Effector memory CD4-positive, alpha-beta T cell (primary cell): ENCODE results near the gene HPSE2.
A peak's percentile ranks its signal among the peaks of the same experiment; 100 is the strongest.

Experiments
- DNase-seq, 3 donors: peaks; one replicate each; pipeline ENCODE4 v3.0.0-alpha.2; 2020
- H3K27ac ChIP-seq: 2 replicates; pipeline ENCODE4 v1.7.0; 2013; ENCODE audit warnings: mild to moderate bottlenecking, low read length, moderate library complexity; ENCODE audit not compliant: insufficient read depth, poor library complexity, severe bottlenecking
- H3K27me3 ChIP-seq: replicated peaks from 2 replicates; pipeline ENCODE4 v1.7.0; 2013; ENCODE audit warnings: mild to moderate bottlenecking, low read length; ENCODE audit not compliant: insufficient read depth, control insufficient read depth, poor library complexity, severe bottlenecking
- H3K36me3 ChIP-seq: 2 replicates; pipeline ENCODE4 v1.7.0; 2013; ENCODE audit warnings: mild to moderate bottlenecking, low read length, moderate library complexity; ENCODE audit not compliant: control insufficient read depth, insufficient read depth
- H3K4me1 ChIP-seq: 2 replicates; pipeline ENCODE4 v1.7.0; 2013; ENCODE audit warnings: low read length, mild to moderate bottlenecking; ENCODE audit not compliant: control insufficient read depth, insufficient read depth, poor library complexity, severe bottlenecking
- H3K4me3 ChIP-seq: 2 replicates; pipeline ENCODE4 v1.7.0; 2013; ENCODE audit warnings: low read length, low read depth, mild to moderate bottlenecking; ENCODE audit not compliant: insufficient read depth, poor library complexity, severe bottlenecking
- H3K9me3 ChIP-seq: 2 replicates; pipeline ENCODE4 v1.7.0; 2013; ENCODE audit warnings: mild to moderate bottlenecking, low read length, moderate library complexity; ENCODE audit not compliant: control insufficient read depth

Gene HPSE2

DNA sequence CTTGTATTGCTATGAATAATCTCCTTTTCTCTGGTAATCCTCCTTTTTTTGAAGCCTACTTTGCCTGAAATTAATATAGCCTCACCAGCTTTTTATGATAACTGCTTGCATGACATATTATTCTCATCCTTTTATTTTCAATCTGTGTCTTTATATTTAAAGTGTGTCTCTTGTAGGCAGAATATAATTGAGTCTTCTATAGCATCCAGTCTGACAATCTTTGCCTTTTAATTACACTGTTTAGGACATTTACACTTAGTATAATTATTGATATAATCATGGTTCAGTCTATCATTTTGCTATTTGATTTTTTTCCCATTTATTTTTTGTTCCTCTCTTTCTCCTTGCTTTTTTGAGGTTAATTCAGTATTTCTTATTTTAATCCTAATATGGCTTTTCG, 548.0 kb downstream of the HPSE2 start:
- Histone ChIP-seq H3K27me3 (no peaks in the 10 kb centered on the region), H3K36me3 (no peaks in the 10 kb centered on the region), H3K4me3 (no peak overlapping the region), H3K27ac (no peak overlapping the region), H3K9me3 (no peaks in the 10 kb centered on the region), H3K4me1 (no peaks in the 10 kb centered on the region)
- DNase-seq: no peak

DNA sequence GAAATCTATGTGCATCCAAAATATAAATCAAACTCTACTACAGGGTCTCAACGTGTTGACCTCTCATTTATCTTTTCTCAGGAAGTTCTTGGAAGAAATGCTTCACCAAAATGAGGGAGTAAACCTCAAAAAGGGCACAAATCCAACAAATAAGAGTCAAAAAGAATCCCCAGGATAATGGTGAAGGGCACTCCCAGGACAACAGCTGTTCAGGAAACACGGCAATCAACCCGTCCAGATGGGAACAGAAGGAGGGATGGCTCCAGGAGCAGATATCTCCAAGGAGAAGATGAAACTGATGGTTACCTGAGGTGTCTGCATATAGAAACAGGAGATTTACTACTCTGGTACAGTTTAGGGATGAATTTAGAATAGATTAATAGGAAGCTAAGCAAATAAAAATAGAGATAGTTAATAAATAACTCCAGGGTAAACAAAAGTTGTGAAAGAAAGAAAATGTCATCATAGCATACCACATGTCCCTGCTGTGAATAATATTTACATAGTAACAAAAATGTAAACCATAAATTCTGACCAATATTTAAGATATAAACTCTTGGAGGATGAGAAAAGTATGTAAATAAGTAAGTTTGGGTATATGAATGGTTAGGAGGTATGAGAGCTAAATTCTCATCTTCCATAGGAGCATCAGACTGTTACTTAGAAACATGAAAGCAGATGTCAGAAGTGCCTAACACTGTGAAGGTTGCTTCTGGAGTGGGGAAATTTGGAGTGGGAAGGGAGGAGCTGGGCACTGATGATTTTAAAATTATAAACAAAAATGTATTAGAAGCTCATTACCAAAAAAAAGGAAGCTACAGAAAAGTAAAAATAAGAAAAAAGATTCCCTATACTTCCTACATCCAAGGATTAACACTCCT, 551.4 kb downstream of the HPSE2 start:
- H3K27ac ChIP-seq: no peak overlapping the region

DNA sequence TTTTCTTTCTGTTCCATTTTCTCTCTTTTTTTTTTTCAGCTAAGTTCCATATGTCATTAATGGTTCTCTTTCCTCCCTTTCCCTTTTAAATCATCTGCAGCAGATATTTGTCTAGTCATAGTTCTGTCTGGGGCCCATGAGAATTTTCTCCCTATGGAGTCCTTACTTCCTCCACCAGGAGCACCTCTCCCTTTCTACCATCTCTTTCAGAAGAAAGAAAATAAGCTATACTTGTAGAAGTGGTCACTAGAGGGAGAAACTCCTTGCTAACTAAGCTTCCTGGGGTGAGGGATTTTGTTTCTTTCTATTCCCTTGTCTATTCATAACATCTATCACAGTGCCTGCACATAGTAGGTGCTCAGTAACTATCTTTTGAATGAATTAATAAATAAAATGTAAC, 558.8 kb downstream of the HPSE2 start:
- Histone ChIP-seq H3K36me3 (no peaks in the 10 kb centered on the region), H3K27ac (no peak overlapping the region), H3K9me3 (no peaks in the 10 kb centered on the region), H3K4me3 (no peak overlapping the region), H3K27me3 (no peaks in the 10 kb centered on the region), H3K4me1 (no peaks in the 10 kb centered on the region)
- no peak for DNase-seq

More for the DNA sequence above, 551.4 kb downstream of the HPSE2 start:
- Histone ChIP-seq H3K9me3 (no peaks in the 10 kb centered on the region), H3K36me3 (no peaks in the 10 kb centered on the region), H3K4me1 (no peaks in the 10 kb centered on the region), H3K4me3 (no peak overlapping the region), H3K27me3 (no peaks in the 10 kb centered on the region)
- DNase-seq: no peak

DNA sequence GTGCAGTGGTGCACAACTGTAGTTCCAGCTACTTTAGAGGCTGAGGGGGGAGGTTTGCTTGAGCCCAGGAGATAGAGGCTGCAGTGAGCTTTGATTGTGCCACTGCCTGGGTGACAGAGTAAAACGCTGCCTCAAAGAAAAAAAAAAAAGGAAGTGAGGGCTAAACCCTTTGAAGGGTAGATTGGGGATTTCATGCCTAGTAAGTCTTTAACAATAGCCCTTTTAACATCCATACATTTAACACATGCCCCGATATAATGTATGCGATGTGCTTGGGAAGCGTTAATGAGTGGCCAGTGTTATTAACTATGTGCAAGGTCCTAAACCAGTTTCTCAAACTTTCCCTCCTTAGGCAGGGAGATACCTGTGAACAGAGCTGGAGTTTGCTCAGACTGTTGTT, 559.8 kb downstream of the HPSE2 start:
- Histone ChIP-seq H3K27ac (no peak overlapping the region), H3K9me3 (no peaks in the 10 kb centered on the region), H3K27me3 (no peaks in the 10 kb centered on the region), H3K4me3 (no peak overlapping the region), H3K4me1 (no peaks in the 10 kb centered on the region), H3K36me3 (no peaks in the 10 kb centered on the region)
- DNase-seq: no peak

DNA sequence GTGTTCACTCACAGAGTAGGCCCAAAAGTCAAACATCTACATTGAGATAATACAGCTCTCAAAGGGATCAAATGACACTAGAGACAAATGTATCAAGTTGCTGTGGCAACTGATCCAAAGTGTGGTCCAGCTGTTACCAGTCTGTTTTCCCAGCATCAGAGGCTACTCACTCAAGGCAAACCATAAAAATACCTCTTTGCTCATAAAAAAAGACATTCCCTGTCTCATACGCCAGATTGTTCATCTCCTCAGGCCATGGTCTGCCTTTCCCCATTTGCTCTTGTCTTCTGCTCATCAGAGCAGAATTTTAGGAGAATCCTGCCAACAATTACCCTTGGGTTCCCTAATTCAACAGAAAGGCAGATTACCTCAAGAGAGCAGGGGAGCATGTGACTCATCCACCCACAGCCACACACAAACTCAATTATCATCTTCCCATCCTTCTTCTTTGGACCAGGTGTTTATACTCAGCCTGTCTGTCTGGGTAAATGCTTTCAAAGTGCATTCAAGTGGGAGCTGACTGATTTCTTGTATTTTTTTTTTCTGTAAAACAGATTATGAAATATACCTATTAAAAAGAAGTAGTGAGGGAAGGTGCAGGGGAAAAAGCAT, 562.4 kb downstream of the HPSE2 start:
- Histone ChIP-seq H3K9me3 (no peaks in the 10 kb centered on the region), H3K27me3 (no peaks in the 10 kb centered on the region), H3K4me3 (no peak overlapping the region), H3K36me3 (no peaks in the 10 kb centered on the region), H3K4me1 (no peaks in the 10 kb centered on the region), H3K27ac (no peak overlapping the region)
- no peak for DNase-seq

DNA sequence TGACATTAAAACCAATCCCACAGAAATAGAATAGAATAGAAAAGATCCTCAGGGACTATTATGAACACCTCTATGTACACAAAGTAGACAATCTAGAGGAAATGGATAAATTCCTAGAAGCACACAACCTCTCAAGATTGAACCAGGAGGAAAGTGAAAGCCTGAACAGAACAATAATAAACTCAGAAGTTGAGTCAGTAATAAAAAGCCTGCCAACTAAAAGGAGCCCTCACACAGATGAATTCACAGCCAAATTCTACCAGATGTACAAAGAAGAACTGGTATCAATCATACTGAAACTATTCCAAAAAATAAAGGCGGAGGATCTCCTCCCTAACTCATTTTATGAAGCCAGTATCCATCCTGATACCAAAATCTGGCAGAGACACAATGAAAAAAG, 568.6 kb downstream of the HPSE2 start:
- Histone ChIP-seq H3K4me1 (no peaks in the 10 kb centered on the region), H3K36me3 (no peaks in the 10 kb centered on the region), H3K27ac (no peak overlapping the region), H3K27me3 (no peaks in the 10 kb centered on the region), H3K4me3 (no peak overlapping the region), H3K9me3 (no peaks in the 10 kb centered on the region)
- DNase-seq: no peak

DNA sequence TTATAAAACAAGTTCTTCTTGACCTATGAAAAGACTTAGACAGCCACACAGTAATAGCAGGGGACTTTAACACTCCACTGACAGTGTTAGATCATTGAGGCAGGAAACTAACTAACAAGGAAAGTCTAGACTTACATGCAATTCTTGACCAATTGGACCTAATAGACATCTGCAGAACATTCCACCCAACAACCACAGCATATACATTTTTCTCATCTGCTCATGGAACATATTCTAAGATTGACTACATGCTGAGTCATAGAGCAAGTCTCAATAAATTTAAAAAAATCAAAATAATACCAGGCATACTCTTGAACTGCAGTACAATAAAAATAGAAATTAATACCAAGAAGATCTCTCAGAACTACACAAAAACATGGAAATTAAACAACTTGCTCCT, 569.4 kb downstream of the HPSE2 start:
- H3K27ac ChIP-seq: no peak overlapping the region
- H3K36me3 ChIP-seq: no peaks in the 10 kb centered on the region
- no peaks in the 10 kb centered on the region for H3K4me1 ChIP-seq
- no peaks in the 10 kb centered on the region for H3K27me3 ChIP-seq
- DNase-seq: no peak
- H3K9me3 ChIP-seq: no peaks in the 10 kb centered on the region
- no peak overlapping the region for H3K4me3 ChIP-seq

DNA sequence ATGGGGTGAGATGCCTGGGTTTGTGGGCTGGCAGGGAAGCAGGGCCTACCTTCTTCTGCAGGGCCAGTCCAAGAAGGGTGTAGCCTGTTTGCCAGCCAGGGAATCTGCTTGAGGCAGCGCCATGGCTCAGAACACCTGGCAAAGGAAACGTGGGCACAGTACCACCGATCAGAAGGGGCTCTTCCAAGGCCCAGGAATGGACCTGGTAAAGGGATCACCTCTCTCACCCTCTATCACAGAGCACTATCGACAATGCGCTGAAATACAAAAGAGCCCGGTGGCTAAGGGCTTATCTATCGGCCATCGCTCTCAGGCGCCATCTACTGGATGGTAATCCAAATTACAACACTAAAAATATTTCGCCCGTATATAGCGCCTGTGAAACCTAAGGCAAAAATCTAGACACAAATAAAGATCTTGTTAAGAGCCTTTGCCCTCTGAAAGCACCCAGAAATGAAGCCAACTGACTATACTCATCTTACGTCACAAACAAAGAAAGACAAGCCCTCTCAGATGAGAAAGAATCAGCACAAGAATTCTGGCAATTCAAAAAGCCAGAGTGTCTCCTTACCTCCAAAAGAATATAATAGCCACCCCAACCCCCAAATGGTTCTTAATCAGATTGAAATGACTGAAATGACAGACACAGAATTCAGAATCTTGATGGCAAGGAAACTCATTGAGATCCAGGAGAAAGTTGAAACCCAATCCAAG, 571.2 kb downstream of the HPSE2 start:
- H3K27ac ChIP-seq: no peak overlapping the region
- DNase-seq: peak in 1 of 3 donors; percentile 11
- H3K4me3 ChIP-seq: no peak overlapping the region
- no peaks in the 10 kb centered on the region for H3K4me1 ChIP-seq
- no peaks in the 10 kb centered on the region for H3K36me3 ChIP-seq
- H3K27me3 ChIP-seq: no peaks in the 10 kb centered on the region
- no peaks in the 10 kb centered on the region for H3K9me3 ChIP-seq

DNA sequence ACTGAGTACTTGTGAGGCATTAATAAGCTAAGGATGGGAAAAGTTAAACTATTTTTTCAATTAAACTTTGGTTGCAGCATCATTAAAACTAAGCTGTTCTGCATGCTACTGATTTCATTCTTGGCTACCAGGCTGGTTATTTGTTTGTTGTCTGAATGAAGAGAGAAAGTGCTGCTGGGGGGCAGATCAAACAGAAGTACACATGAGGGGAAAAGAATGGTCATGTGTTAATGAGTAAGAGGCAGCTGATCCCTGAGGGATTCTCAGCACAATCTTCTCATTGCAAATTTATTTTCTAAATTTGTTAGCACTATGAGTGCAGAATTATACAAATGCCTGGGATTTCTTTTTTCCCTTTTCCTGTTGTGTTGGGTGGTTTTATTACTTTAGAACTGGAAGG, 575.7 kb downstream of the HPSE2 start:
- Histone ChIP-seq H3K27ac (no peak overlapping the region), H3K4me3 (no peak overlapping the region), H3K4me1 (no peaks in the 10 kb centered on the region)

DNA sequence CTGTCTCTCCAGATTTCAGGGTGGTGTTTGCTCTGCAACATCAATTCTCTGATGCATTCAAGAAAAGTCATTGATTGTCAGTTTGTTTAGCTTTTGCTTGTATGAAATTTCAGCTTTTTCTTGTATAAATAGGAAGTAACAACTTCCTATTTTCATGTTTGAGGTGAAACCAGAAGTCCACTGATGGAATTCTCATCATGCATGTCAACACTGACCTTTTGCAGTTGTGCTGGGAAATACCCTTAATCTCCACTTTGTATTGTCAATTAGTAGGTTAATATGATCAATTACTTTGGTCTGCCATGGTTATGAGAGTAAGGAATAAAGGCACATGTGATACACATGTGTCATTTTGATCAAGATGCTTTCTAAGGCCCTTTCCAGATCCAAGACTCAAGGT, 580.2 kb downstream of the HPSE2 start:
- DNase-seq: no peak
- no peaks in the 10 kb centered on the region for H3K27me3 ChIP-seq
- H3K9me3 ChIP-seq: no peaks in the 10 kb centered on the region
- H3K4me3 ChIP-seq: no peak overlapping the region
- H3K36me3 ChIP-seq: no peaks in the 10 kb centered on the region
- no peaks in the 10 kb centered on the region for H3K4me1 ChIP-seq
- no peak overlapping the region for H3K27ac ChIP-seq

More for the DNA sequence above, 575.7 kb downstream of the HPSE2 start:
- no peaks in the 10 kb centered on the region for H3K36me3 ChIP-seq
- no peaks in the 10 kb centered on the region for H3K9me3 ChIP-seq
- H3K27me3 ChIP-seq: no peaks in the 10 kb centered on the region
- DNase-seq: no peak
